Stimulated activated naive B cell treated with anti-CD40 and anti-IgM and Interleukin-4, amounts not matched to agents 10 μg/mL and 1 μg/mL and 100 μg/mL, for 72 hours (primary cell): Measurements from ENCODE around the gene KRT7.

Experiments
- ATAC-seq, 2 donors: fragments of 150-1000 bp; cut with Tn5 transposase; replicated peaks; 2 replicates each; pipeline ENCODE4 v1.10.0; 2021; ENCODE audit warnings: moderate library complexity in 1 of 2
- DNase-seq: peaks from one replicate; pipeline ENCODE4 v3.0.0; 2021
- H3K27ac Mint-ChIP-seq: one replicate; pipeline ENCODE4 v1.8.0; 2022; ENCODE audit warnings: mild to moderate bottlenecking, mixed read lengths
- H3K27me3 Mint-ChIP-seq, 2 donors: one replicate each; pipeline ENCODE4 v1.8.0; 2022; ENCODE audit warnings: mixed read lengths in 2 of 2
- H3K36me3 Mint-ChIP-seq, 2 donors: one replicate each; pipeline ENCODE4 v1.8.0; 2022; ENCODE audit warnings: mixed read lengths in 2 of 2, mild to moderate bottlenecking in 1 of 2
- H3K4me1 Mint-ChIP-seq, 2 donors: one replicate each; pipeline ENCODE4 v1.8.0; 2022; ENCODE audit warnings: mixed read lengths in 2 of 2, mild to moderate bottlenecking in 1 of 2
- H3K4me3 Mint-ChIP-seq, 2 donors: one replicate each; pipeline ENCODE4 v1.8.0; 2022; ENCODE audit warnings: mild to moderate bottlenecking in 2 of 2, mixed read lengths in 2 of 2, moderate library complexity in 1 of 2
- H3K9me3 Mint-ChIP-seq, 2 donors: one replicate each; pipeline ENCODE4 v1.8.0; 2022; ENCODE audit warnings: mixed read lengths in 2 of 2, mild to moderate bottlenecking in 1 of 2

KRT7 gene

DNA sequence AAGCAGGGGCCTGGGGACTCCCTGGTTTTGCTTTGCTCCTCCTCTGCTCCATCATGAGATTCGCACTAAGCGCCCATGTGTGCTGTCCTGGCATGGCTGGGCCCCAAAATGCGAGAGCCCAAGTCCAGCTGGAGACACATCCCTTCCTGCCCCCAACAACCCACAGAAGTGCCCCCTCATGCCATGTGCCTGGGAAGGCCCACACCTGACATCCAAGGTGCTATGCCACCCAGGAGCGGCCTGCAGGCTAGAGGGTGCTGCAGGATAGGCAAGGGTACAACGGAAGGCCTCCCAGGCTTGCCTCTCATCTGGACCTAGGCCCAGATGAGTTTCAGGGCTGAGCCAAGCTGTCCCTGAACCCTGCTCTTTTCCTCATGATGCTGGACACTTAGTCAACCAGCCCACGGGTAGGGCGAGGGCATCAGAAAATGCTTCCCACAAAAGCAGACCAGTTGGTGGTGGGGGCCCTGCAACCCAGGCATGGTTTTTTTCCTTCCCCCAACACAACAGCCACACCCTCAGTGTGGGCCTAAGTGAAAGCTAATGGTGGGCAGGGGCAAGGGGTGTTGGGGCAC lies 28.0 kb upstream of the KRT7 start:
- Mint-ChIP-seq H3K36me3 (no peaks in the 10 kb centered on the region), H3K4me1 (peaks cover 7% of the 10 kb centered on the region in 2 donors), H3K4me3 (no peak overlapping the region), H3K9me3 (no peaks in the 10 kb centered on the region), H3K27me3 (peaks cover 51 to 56% of the 10 kb centered on the region in 2 donors), H3K27ac (no peak overlapping the region)
- no peak for ATAC-seq
- DNase-seq: no peak

DNA sequence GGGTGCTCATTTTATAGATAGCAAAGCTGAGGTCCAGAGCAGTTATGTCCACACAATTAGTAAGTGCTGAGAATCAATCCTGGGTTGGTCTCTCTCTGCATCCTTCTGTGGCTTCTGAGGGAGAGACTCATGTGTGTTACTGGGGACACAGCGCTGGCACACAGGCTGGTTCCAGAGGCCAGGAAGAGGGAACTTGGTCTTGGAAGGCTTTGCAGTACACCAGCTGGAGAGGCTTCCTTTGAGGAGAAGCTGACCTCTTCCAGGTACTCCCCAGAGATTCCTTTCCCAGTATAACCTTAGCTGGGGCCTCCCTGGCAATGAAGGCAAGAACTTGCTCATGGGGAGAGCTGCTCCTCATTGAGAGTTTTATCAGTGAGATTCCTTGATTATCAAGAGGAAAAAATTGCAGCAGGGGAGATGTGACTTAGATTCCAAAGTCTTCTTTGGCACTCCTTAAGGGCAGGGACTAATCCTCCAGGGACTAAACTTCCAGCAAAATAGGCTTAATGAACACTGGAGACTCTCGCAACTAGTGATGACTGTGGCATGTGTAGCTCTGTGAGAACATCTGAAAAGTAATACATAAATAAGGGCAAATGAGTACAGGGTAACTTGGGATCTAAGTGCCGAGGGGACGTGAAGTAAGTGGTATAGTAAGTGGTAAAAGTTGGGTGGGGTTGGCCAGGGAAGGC lies 27.3 kb upstream of the KRT7 start:
- H3K9me3 Mint-ChIP-seq: no peaks in the 10 kb centered on the region
- peaks cover 49 to 52% of the 10 kb centered on the region in 2 donors for H3K27me3 Mint-ChIP-seq
- no peaks in the 10 kb centered on the region for H3K36me3 Mint-ChIP-seq
- DNase-seq (no peak), ATAC-seq (no peak)
- H3K27ac Mint-ChIP-seq: no peak overlapping the region
- no peak overlapping the region for H3K4me3 Mint-ChIP-seq
- H3K4me1 Mint-ChIP-seq: peaks cover 7% of the 10 kb centered on the region in 2 donors

DNA sequence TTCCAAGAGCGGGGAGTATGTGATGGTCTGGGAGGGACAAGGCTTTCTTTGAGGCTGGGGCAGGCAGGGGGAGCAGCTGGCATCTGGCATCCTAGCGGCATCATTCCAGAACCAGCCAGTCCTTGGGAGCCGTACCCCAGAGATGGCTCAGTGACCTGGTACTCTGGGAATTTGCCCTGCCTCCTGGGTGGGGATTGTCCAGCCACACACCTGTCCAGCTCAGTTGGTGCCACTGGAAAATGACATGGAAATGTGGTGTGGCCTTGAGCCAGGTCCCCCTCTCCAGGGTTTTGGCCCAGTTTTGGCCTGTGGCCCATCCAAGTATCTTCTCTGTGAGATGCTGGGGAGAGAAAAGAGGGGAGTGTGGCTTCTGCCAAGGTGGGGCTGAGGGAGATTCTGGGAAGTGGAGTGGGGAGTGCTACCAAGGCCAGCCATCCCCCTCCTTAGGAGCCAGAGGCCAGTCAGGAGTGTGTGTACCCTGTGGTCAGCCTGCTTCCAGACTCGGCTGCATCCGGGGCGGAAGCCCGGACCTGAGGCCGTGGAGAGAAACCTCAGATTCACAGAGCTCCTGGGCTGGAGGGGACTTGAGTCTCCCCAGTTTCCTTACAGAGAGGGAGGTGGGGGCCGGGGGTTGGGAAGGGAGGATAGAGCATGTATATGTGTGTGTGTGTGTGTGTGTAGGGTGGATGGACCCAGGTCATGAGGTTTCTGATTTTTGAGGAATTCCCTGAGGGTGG lies 26.6 kb upstream of the KRT7 start:
- ATAC-seq (no peak), DNase-seq (no peak)
- peaks cover 45 to 54% of the 10 kb centered on the region in 2 donors for H3K27me3 Mint-ChIP-seq
- H3K4me1 Mint-ChIP-seq: peaks cover 7% of the 10 kb centered on the region in 2 donors
- H3K9me3 Mint-ChIP-seq: no peaks in the 10 kb centered on the region
- no peak overlapping the region for H3K4me3 Mint-ChIP-seq
- H3K27ac Mint-ChIP-seq: no peak overlapping the region
- H3K36me3 Mint-ChIP-seq: no peaks in the 10 kb centered on the region

DNA sequence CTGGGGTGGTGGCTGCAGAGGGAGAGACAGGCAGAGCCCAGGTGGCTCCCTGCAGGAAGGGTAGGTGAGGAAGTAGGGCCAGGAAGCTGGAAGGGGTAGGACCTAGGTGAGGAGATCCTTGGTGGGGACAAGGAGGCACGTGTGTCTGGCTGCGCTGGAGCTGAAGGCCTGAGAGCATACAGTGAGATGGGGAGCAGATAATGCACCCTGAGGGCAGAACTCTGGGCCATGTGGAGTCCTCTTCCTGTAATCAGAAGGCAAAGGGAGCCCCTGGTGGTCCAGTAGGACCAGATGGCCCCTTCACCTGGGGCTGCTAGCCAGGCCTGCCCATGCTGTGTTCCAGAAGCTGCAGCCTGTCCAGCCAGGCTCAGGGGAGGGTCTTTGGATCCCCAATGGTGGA lies 25.9 kb upstream of the KRT7 start:
- no peak overlapping the region for H3K27ac Mint-ChIP-seq
- H3K4me3 Mint-ChIP-seq: no peak overlapping the region
- ATAC-seq (no peak), DNase-seq (no peak)
- no peaks in the 10 kb centered on the region for H3K9me3 Mint-ChIP-seq
- H3K4me1 Mint-ChIP-seq: peaks cover 7% of the 10 kb centered on the region in 2 donors
- no peaks in the 10 kb centered on the region for H3K36me3 Mint-ChIP-seq
- peaks cover 42 to 51% of the 10 kb centered on the region in 2 donors for H3K27me3 Mint-ChIP-seq

DNA sequence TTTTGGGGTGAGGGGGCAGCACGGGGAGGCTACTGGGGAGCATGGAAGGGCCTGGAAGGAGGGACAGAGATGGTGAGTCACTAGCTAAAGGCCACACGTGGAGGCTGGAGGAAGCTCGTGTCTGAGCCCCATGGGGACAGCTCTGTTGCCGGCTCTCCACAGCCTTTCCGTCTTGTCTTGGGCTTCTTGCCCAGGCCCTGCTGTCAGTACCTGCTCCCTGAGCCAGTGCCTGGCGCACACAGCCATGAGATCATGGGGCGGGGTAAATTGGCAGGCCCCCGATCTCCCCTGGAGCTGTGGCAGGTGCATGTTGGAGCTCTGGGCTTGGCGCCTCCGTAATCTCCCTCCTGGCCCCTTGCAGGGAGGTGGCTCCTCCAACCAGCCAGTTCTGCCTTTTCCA lies 25.1 kb upstream of the KRT7 start:
- Mint-ChIP-seq H3K9me3 (no peaks in the 10 kb centered on the region), H3K4me3 (no peak overlapping the region), H3K27ac (no peak overlapping the region), H3K4me1 (peaks cover 4% of the 10 kb centered on the region in 2 donors), H3K27me3 (peaks cover 35 to 43% of the 10 kb centered on the region in 2 donors), H3K36me3 (no peaks in the 10 kb centered on the region)
- no peak for ATAC-seq
- DNase-seq: no peak

DNA sequence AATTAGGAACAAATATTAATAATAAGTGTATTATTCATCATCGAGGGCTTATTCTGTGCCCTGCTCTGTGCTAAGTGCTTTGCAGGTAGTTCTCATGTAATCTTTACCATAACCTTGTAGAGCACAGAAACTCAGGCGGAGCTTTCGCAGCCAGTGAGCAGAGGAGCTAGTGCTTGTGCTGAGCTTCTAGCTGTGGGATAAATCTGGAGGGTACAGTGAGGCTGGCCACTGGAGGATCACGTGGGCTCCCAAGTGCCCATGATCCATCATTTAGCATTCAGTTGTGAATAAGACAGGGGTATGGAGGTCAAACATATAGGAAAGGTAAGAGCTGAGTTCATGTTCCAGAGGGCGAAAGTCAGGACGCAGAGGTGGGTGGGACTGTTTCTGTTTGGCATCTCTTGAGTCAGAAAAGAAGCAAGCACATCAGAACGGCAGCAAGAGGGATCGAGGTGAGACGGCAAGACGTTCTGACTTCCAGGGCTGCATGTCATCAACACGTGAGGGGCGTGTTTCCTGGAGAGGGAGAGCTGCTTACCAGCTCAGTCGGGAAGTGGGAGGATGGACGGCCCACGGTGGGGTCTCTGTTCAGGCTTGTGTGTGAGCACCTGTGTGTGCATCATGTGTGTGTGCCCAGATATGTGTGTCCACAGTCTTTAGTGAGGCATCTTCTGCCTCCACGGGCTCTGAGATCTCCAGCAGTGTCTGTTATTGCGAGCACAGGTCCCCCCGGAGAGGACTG lies 24.4 kb upstream of the KRT7 start:
- no peaks in the 10 kb centered on the region for H3K9me3 Mint-ChIP-seq
- H3K36me3 Mint-ChIP-seq: no peaks in the 10 kb centered on the region
- no peak overlapping the region for H3K27ac Mint-ChIP-seq
- peaks cover 35 to 43% of the 10 kb centered on the region in 2 donors for H3K27me3 Mint-ChIP-seq
- ATAC-seq: no peak
- H3K4me3 Mint-ChIP-seq: no peak overlapping the region
- DNase-seq: no peak
- no peaks in the 10 kb centered on the region for H3K4me1 Mint-ChIP-seq

DNA sequence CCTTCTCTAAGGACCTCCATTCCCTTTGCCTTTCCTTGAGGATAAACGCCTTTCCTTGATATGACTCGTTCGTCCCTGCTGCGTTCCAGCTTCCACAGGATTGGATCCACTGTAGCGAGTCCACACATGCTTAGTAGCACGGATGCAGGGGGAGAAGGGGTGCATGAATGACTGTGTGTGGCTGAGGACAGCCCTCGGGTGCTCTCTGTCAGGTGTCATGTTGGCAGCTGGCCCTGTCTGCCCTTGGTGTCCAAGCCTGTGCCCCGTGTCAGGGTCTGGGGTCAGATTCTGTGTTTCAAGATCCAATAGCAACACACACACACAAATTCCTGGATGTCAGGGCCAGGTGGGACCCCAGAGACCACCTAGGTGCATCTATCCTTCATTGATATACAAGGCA lies 23.7 kb upstream of the KRT7 start:
- H3K27me3 Mint-ChIP-seq: peaks cover 41 to 45% of the 10 kb centered on the region in 2 donors
- no peaks in the 10 kb centered on the region for H3K36me3 Mint-ChIP-seq
- H3K9me3 Mint-ChIP-seq: no peaks in the 10 kb centered on the region
- no peaks in the 10 kb centered on the region for H3K4me1 Mint-ChIP-seq
- no peak for ATAC-seq
- no peak for DNase-seq
- H3K27ac Mint-ChIP-seq: no peak overlapping the region
- H3K4me3 Mint-ChIP-seq: no peak overlapping the region

DNA sequence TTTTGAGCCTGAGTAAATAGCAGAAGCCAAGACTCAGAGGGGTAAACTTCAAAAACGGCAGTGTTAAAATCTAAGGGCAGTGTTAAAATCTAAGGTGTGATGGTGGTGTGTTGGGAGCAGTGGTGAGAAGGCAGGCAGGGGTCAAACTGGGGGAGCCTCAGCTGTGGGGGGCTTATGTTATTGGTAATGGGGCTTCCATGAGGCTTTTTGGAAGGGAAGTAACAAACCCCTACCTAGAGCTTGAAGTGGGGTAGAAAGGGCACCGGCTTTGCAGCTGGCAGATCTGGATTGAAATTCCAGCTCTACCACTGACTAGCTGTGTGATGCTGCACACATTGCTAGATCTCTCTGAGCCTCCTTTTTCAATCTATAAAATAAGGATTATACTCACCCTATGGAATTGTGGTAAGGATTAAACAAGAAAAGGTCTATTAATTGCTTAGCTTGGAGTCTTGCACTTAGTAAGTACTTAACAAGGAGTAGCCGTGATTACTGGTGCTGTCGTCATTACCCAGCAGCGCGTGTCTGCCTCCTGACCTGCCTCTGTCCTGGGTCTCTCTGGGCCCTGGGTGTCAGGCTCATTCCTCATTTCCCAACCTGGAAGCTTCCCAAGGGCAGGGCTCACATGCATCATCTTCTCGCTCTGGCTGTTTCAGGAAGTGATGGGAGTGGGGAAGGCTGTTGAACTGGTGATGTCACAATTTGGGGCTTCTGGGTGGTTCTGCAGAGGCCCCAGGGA lies 22.7 kb upstream of the KRT7 start:
- no peak for ATAC-seq
- Mint-ChIP-seq H3K27ac (no peak overlapping the region), H3K27me3 (peaks cover 48 to 50% of the 10 kb centered on the region in 2 donors), H3K4me1 (no peaks in the 10 kb centered on the region), H3K36me3 (no peaks in the 10 kb centered on the region), H3K4me3 (no peak overlapping the region), H3K9me3 (no peaks in the 10 kb centered on the region)
- no peak for DNase-seq

DNA sequence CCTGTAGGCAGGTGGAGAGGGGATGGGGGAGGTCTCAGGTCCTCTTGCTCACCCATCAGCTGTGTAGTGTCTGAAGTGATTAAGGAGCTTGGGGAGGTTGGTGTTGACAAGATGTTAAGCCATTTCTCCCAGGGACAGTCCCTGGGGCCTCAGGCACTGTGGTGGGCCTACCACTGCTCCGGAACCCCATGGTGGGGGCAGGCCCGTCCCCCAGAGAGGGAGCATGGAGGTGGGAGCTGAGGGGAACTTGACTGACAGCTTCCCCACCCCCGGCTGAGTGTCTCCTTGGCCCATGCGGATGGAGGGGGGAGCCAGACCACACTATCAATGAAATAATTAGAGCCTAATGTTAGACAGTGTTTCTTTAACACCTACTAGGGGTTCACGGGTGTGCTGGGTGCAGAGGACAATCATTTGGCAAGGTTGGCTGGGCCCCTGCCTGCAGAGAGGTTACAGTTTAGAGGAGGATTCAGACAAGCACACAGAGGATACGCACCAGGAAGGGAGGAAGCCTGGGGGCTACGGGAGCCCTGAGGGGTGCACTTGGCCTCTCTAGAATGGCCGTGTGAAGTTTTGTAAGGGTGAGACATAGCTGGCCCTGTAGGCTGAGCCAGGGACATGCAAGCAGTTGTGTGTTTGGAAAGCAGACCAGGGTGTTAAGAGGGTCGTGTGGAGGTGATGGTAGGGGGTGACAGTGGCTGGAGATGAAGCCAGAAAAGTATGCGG lies 22.0 kb upstream of the KRT7 start:
- Mint-ChIP-seq H3K9me3 (no peaks in the 10 kb centered on the region), H3K27ac (no peak overlapping the region), H3K36me3 (no peaks in the 10 kb centered on the region), H3K4me3 (no peak overlapping the region), H3K27me3 (peaks cover 48 to 52% of the 10 kb centered on the region in 2 donors), H3K4me1 (no peaks in the 10 kb centered on the region)
- no peak for DNase-seq
- ATAC-seq: no peak

DNA sequence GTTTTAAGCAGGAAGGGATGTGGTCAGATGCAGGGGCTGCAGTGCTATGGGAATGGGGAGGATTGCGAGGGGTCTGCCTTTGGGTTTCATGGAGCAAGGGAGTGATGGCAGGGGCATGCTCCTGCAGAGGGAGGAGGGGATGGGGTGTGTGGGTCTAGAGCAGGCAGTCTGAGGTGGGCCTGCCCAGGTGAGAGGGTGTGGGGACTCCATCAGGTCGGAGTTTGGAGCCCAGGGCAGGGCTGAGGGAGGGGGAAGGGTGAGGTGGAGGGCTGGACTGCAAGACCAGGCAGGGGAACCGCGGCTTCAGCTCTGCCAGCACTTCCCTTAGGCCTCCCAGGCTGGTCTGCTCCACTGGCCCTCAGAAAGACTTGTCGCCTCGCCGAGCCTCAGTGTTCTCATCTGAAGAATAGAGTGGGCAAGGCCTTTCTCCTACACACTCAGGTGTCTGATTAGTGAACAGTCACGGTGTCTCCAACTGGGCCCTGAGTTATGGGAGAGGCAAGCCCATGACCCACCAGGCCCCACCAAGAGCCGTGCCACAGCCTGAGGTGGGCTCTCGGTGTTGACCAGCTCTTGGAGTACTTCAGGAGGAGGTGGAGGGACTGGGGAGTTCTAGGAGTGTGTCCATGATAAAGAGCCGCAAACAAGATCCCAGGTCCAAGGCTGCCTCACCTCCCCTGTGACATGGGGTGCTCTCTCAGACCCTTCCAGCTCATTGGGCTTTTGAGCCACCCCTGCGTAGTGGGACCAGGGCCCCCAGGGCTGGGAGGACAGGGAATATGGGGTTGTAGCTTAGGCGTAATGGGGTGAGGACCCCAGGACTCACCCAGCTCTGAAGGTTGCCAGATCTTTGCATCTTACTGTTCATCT lies 21.1 kb upstream of the KRT7 start:
- no peaks in the 10 kb centered on the region for H3K4me1 Mint-ChIP-seq
- H3K27me3 Mint-ChIP-seq: peaks cover 39 to 47% of the 10 kb centered on the region in 2 donors
- no peak overlapping the region for H3K27ac Mint-ChIP-seq
- no peak overlapping the region for H3K4me3 Mint-ChIP-seq
- DNase-seq (no peak), ATAC-seq (no peak)
- no peaks in the 10 kb centered on the region for H3K9me3 Mint-ChIP-seq
- no peaks in the 10 kb centered on the region for H3K36me3 Mint-ChIP-seq

DNA sequence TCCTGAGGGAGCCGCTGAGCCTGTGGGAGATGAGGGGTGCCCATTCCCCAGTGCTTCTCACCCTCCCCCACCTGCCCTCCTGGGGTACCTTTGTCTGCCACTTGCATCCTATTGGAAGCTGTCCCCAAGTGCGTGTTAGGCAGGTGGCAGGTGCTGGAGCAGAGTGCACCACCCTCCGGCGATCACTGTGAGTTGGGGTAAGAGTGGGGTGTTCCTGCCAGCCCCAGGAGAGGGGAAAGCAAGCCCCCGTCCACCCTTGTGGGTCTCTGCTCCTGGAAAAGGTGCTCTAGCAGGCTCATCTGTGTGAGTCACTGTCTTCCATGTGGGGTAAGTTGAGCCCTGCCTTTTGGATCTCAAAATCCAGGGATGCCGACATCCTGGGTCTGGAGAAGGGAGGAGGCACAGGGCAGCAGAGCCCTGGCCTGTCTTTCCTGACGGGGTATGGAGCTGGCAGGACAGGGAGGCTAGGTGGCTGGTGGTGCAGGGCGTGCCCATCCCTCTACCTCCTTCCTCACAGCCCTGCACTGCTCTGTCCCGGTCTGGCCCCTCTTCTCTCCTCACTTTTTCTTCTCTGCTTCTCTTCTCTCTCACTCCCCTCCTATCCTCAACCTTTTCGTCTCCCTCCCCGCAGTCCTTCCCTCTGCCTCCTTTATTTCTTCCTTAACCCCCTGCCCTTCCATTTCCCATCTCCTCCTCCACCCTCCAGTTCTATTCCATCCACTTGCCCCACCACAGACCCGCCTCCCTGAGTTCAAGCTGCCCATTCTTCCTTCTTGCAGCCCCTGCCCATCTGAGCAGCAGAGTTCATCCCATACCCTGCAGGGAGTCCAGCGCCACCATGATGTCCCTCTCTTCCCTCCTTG lies 20.1 kb upstream of the KRT7 start:
- no peaks in the 10 kb centered on the region for H3K4me1 Mint-ChIP-seq
- ATAC-seq (no peak), DNase-seq (no peak)
- H3K27ac Mint-ChIP-seq: no peak overlapping the region
- H3K9me3 Mint-ChIP-seq: no peaks in the 10 kb centered on the region
- peaks cover 37 to 46% of the 10 kb centered on the region in 2 donors for H3K27me3 Mint-ChIP-seq
- H3K4me3 Mint-ChIP-seq: no peak overlapping the region
- H3K36me3 Mint-ChIP-seq: no peaks in the 10 kb centered on the region
